Activated CD8-positive, alpha-beta memory T cell treated with anti-CD3 and anti-CD28 coated beads, Interleukin-2, amount 50 U/mL, for 48 hours (primary cell): Measurements from ENCODE around the gene ABCE1.

ENCODE experiments used
- DNase-seq: peaks from one replicate; pipeline ENCODE4 v3.0.0-alpha.2; 2020

The ABCE1 gene

DNA sequence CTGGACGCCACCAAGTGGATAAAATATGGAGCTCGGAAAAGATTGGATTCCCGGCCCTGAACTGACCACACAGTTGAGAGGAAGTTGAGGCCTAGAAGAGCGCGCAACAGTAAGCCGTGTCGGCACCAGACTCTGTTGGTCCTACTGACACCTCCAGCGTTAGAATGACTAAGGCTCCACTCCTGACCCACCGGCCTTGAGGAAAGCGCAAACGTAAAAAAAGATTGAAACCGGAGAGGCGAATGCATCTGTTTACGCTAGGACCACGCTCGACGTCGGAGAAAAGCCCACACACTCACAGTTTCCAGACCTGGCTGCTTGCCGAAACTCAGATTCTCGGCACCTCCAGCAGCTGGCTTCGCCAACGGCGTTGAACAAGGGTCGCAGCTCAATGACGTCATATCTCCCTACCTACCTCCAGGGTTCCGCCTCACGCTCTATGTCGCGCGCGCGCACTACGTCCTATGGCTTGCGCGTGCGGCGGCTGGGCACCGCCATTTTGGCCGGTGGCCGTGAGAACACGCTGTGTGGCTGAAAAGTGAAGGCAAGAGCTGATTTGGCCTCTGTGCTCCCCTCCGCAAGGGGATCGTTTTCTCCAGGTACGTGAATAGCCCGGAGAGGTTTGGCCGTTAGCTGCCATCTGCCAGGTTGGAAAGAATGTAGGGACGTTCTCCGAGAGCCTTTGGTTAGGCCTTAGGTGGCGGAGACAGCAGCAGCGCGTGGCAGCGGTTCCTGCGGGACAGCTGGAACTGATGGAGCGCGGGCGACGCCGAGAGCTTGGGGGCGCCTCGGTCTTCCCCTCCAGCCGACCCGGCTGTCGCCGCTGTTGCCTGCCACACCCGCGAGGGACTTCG lies at the start of gene ABCE1, which contains the start of gene ANAPC10:
Gene ABCE1 (plus strand): TSS at position 491 of the 854 bp plus-strand sequence. CDS start 6,102 bp downstream, outside the sequence.
Gene ANAPC10 (minus strand): TSS at position 376 of the 854 bp plus-strand sequence. CDS start 2,097 bp downstream, outside the sequence.
- peak; percentile 96 for DNase-seq

DNA sequence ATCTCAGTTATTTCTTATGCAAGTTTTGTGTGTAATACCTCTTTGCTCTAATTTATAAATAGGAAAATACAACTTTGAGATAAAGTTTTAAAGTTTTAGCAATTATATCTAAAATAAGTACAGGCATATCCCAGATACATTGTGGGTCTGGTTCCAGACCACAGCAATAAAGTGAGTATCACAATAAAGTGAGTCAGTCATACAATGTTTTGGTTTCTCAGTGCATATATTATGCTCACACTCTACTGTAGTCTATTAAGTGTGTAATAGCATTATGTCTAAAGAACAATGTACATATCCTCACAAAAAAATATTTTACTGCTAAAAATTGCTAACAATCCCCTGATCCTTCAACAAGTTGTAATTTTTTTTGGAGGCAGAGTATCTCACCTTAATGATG lies 49.3 kb upstream of the ABCE1 start:
- no peak for DNase-seq

DNA sequence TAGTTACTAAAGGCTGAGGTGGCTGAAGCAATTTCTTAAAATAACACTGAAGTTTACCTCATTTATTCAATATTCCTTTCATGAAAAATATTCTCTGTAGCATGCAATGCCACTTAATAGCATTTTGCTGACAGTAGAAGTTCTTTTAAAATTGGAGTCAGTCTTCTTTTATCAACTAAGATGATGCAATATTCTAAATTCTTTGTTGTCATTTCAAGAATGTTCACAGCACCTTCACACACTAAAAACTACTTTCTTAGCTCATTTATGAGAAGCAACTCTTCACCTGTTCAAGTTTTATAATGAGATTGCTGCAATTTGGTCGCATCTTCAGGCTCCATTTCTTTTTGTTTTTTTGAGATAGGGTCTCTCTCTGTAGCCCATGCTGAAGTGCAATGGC lies 48.9 kb upstream of the ABCE1 start:
- no peak for DNase-seq

DNA sequence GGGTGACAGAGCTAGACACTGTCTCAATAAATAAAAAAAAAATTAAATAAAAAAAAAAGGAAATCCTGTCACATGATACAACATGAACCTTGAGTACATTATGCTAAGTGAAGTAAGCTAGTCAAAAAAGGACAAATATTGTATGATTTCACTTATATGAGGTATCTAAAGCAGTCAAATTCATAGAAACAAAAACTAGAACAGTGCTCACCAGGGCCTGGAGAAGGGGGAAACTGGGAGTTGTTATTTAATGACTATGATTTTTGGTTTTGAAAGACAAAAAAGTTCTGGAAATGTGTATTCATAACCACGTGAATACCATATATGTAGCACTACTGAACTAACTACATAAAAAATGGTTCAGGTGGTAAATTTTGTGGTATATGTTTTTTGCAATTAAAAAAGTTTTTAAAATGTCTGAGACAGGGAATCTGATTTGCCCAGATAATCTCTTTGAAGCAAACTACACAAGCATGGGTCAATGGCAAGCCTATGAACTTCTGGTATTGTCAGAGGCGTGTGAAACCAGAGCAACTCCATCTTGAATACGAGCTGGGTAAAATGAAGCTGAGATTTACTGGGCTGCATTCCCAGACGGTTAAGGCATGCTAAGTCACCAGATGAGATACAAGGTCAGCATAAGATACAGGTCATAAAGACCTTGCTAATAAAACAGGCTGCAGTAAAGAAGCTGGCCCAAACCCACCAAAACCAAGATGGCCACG lies 42.4 kb upstream of the ABCE1 start:
- no peak for DNase-seq

DNA sequence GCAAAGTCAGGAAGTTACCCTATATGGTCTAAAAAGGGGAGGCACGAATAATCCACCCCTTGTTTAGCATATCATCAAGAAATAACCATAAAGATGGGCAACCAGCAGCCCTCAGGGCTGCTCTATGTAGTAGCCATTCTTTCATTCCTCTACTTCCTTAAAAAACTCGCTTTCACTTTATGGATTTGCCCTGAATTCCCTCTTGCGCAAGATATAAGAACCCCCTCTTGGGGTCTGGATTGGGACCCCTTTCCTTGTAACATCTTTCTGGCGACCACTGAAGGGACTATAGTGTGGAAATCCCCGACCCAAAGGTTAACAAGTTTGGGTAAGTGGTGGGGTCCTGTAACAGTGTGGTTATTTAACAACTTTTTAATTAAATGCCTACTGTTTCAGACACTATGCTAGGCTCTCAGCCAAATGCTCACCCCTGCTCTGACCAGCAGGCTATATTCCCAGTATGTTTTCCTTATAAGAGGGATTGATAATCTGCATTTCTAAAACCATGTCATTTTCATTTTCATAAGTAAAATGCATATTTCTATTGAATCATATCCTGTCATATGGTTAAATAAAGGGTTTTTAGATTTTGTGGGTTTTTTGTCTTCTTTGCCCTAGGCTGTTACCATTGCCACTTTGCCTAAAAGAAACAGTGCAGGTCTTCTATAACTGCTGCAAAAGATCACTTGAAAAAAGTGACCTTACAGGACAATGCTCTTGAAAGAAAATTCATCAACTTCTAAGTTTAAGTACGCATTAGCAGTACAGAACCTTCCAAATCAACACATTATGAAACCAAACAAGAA lies 41.6 kb upstream of the ABCE1 start:
- no peak for DNase-seq

DNA sequence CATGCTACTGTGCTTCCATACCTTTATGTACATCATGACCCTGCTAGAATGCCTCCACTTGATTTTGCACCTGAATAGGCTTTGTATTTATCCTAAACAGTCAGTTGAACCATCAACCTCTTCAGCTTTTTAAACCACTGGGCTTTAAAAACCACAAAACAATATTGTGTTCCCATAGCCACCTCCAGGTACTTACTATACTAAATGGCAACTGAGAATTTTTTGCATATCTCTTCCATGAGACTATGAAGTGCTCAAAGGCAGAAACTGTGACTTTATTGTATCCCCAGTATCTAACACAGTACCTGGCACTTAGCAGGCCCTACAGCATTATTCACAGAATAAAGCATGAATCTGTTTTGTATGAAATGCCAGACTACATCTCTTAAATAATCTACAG lies 39.9 kb upstream of the ABCE1 start:
- no peak for DNase-seq

DNA sequence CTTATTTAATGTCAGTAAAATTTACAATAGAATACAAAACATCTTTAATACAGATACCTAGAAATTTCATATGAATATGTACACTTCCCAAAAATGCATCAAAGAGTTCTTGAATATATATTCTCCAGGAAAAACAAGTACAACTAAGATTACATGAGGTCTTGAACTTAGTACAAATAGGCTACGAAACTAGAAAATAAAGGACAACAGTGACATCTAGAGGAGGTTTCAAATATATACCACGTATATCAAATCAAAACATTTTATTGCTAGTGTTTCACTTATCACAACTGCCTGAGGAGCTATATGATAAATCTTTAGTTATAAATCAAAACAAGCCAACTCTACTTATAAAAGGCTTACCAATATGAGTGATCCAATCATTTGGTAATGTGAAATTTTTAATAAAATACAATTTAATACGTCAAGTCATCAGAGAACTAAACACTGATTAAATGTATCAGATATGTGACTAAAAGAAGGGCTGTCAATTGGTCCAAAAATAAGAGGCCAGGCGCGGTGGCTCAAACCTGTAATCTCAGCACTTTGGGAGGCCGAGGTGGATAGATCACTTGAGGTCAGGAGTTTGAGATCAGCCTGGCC lies 36.7 kb upstream of the ABCE1 start:
- no peak for DNase-seq

DNA sequence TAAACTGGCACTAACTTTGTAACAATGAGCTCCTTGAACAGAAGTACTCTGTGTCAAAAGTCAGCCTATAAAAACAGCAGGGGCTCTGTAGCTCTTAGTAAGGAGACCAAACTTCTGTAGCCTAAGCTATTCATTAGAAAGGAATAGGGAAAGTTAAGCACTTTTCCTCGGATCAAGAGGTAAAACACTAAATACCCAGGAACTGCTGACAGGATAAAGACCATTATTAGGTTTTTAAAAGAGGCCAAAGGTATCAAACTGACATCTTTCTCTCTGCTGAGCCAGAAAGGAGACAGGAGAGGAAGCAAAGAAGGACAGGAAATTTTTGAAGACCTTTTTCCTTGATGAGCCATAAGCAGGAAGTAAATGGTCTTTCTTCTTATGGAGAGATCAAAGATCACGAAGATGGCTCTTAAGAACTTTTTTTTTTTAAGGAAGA lies 32.0 kb upstream of the ABCE1 start:
- DNase-seq, result no peak

DNA sequence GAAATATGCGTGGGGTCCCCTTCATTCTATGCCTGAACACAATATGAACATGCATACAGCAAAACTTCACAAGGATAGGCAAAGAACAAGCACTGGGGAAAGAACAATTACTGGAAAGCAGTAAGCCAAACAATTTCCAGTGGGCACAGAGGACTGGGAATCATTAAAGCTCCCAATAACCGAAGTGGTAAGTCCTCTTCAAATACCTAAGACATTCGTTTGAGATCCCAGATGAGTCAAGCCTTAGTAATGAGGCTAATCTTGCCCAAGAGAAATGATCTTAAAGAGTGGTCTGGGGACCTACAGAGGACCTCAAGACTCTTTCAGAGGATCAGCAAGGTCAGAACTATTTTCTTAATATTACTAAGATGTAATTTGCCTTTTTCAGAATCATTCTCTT lies 28.8 kb upstream of the ABCE1 start:
- DNase-seq, result no peak

DNA sequence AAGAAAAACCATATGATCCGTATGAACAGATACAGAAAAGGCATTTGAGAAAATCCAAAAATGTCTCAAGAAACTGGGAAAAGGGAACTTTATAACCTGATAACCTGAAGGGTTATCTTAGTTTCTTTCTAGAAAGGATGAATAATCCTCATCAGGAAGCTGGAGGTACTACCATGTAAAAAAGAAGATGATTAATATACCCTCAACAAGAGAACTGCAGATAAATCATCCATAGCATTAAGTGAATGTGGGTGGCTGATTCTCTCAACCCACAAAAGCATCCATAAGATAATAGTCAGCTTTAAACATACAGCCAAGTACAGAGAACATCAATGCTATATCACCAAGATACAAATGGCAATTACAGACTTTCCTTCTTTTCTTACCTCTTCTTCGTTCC lies 26.6 kb upstream of the ABCE1 start:
- DNase-seq, result no peak

DNA sequence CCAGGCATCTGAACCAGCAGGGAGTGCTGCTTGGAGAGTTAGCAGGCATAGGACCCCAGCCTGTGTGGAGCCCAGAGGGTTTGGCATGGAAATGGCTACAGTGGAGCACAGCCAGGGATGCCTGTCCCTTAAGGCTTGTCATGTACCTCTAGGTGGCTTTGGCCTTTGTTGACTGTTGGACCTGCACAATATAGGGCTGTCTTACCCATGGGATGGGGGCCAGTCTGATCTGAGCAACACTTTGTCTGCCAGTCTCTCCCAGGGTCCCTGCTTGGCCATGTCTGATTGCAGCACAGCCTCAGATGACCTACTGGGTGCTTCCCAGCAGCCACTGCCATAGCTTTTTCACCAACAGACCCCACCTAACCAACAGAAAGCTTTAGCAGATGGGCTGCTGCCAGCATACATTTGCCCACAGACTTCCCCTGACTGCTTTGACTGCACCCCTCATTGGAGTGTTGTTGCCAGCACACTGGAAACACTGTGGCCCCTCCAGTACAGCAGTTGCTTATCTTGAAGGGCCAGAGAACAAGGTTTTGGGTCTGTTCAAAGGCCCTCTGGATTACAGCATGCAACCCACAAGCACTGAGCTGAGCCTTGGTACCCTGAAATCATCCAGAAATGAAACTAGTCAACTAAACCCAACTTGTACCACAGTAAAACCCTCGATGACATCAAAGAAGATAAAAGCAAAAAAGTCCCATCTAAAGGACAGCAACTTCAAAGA lies 22.2 kb upstream of the ABCE1 start:
- no peak for DNase-seq

DNA sequence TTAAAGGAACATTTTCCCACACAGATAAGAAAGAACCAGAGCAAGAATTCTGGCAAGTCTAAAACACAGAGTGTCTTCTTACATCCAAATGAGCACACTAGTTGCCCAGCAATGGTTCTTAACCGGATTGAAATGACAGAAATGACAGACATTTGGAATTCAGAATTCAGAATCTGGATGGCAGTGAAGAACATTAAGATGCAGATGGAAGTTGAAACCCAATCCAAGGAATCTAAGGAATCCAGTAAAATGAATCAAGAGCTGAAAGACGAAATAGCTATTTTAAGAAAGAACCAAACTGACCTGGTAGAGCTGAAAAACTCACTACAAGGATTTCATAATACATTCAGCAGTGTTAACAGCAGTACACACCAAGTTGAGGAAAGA lies 21.6 kb upstream of the ABCE1 start:
- no peak for DNase-seq

DNA sequence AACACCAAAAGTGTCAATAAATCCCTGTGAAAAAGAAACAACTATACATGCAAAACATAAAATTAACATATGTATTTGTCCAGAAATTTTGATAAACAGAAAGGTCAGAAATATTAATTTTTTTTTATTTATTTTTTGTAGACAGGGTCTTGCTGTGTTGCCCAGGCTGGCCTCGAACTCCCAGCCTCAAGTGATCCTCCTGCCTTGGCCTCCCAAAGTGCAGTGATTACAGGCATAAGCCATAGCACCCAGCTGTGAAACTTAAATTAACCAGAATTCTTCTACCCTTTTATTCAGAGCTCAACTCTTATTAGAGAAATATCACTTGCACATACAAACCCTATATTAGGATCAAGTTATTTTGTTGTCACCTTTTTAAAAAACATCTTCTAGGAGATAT lies 16.4 kb upstream of the ABCE1 start:
- DNase-seq, result no peak

DNA sequence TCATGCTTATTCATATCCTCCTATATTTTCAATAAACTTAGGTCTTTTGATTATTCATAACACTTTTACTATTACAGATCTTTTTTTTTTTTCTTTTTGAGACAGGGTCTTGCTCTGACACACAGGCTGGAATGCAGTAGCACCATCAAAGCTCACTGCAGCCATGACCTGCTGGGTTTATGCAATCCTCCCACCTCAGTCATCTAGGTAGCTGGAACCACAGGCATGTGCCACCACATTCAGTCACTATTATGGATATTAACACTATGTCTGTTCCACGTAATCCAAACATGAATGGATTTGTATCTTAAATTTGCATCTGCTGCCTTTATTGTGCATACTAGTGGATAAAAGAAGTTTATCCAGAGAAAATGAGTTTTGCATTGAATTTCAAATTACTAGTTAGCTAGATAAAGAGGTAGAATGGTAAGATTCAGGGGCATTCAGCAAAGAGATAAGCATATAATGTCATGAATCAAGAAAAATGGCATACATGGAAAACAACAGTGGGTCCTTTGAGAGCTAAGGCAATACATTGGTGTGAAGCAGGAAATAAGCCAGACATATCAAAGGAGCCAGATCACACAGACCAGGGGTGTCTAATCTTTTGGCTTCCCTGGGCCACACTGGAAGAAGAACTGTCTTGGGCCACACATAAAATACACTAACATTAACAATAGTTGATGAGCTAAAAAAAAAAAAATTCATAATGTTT lies 14.1 kb upstream of the ABCE1 start:
- DNase-seq, result no peak

DNA sequence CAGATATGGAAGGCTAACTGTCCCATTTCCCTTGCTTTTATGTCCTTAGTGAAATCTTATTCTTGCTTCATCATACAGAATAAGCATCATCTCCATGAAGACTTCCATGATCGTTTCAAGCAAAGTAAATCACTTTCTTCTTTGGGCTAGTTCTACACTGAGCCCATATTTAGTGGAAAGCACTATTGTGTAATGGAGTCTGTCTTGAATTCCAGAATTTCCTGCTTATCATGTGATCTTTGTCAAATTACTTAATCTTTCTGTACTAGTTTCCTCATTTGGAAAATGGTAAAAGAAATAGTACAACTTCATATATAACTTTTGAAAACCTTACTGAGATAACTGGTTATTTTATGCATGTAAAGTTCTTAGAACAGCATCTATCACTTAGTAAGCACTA lies 7.7 kb upstream of the ABCE1 start:
- DNase-seq, result no peak

DNA sequence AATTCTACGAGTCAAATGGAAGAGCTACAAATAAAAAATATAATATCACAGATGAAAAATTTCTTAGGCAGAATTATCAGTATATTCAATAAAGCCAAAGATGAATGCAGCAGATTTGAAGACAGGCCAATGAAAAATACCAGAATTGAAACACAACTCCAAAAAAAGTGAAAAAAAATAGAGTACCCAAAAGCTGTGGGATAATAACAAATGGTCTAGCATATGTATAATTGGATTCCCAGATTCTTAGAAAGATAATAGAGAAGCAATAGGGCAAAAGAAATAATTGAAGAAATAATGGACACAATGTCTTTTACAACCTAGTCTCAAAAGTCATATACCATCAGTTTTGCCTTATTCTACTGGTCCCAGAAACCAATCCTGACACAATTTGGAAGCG lies 4.5 kb upstream of the ABCE1 start:
- DNase-seq, result no peak

DNA sequence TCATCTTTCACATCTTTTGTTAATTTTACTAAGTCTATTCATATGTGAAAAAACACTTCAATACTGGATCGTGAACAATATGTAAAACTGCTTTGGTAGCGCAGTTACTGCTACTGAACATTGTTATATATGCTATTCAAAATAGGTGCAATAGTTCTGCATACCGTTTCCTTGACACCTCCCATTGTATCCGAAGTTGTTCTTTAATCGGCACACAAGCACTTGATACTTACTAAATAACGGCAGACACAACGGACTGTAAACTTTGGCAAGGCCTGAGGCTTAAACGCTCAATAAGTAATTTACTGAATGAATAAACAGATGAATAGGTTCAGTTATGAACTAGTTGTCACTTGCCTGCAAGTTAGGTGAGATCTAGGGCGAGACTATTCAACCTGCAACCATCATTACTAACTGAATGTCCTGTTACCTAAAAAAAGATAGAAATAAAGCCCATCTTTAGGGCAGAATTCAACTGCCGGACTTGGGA lies 735 bp upstream of the ABCE1 start:
- DNase-seq, result no peak

DNA sequence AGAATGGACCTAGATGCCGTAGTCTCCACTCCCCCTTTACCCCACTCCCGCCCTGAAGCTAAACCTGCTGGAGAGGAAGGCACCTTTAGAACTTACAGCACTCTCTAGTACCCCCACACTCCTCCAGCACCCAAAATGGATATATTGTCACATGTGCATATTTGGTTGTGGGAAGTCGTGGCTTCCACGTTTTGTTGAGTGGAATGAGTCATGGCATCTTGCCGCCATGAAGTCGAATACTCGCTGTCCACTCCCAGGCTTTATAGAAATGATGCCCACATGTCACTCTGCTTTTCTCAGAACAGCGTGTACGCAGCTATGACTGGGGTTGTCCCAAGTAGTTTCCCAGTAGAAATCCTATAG lies 545 bp downstream of the ABCE1 start:
- DNase-seq, result no peak

DNA sequence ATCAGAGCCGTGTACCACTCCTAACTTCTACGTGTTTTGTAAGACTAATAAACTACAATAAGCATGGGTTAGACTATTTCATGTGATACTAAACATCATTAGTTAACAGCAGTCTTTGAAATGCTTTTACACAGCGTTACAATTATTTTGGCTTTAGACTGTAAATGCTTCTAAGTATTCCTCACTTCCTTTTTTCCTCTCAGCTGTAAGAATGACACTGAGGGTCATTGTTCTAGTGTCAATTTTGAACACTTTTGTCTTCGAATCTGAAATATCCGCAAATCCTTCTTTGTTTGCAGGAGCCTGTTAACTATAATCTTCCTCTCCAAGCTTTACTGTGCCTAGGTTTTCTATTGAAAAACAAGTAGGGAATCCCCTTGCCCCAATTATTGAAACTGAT lies 1.5 kb downstream of the ABCE1 start:
- no peak for DNase-seq

DNA sequence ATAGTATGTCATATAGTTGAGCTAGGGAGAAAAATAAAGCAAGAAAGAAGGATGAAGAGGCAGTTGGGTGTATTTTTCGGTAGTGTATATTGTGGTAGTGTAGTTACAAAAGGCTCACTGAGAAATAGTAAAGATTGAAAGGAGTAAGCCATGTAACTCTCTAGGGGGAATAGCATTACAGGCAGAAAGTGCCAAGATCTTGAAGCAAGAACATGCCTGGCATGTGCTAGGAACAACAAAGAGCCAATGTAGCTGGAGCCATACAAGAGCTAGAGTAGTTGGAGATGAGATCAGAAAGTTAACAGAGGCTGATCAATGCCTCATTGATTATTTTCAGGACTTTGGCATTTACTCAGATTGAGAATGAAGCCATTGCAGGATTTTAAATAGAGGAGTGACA lies 3.0 kb downstream of the ABCE1 start:
- no peak for DNase-seq

DNA sequence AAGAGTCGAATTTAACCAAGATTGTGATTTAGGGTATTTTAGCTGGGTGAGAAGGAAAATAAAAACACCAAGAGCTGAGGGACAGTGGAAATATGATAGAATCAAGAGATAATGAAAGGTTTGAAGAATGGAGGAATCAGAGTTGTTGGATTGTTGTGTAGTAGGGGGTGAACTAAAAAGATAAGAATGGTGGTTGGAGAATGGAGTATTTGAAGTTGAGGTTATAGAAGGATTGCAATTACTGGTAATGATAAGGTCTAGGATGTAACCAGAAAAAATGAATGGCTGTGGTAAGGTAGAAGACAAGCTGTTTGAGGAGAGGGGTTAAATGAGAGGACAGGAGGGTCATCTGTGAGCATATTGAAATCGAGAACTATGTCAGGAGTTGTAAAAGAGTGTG lies 4.5 kb downstream of the ABCE1 start:
- no peak for DNase-seq
